Hepatocyte (in vitro differentiated cells): ENCODE measurements around the gene MCF2L2.

Experiments used
- EZH2 ChIP-seq: fragments of 200-600 bp; sonication (generic); IDR thresholded peaks from 2 replicates; pipeline ENCODE4 v1.6.1; 2016; ENCODE audit warnings: antibody characterized with exemption, mild to moderate bottlenecking, borderline replicate concordance
- TF ChIP-seq, protein P1 (sequence below): fragments of 200-600 bp; sonication (generic); IDR thresholded peaks from 2 replicates; pipeline ENCODE4 v1.5.1; 2016; ENCODE audit warnings: antibody characterized with exemption, mild to moderate bottlenecking; ENCODE audit not compliant: poor library complexity

GRCh38 chr3:183131735-183132134 is 296.7 kb downstream of the MCF2L2 start:
- TF ChIP-seq, protein P1, sequence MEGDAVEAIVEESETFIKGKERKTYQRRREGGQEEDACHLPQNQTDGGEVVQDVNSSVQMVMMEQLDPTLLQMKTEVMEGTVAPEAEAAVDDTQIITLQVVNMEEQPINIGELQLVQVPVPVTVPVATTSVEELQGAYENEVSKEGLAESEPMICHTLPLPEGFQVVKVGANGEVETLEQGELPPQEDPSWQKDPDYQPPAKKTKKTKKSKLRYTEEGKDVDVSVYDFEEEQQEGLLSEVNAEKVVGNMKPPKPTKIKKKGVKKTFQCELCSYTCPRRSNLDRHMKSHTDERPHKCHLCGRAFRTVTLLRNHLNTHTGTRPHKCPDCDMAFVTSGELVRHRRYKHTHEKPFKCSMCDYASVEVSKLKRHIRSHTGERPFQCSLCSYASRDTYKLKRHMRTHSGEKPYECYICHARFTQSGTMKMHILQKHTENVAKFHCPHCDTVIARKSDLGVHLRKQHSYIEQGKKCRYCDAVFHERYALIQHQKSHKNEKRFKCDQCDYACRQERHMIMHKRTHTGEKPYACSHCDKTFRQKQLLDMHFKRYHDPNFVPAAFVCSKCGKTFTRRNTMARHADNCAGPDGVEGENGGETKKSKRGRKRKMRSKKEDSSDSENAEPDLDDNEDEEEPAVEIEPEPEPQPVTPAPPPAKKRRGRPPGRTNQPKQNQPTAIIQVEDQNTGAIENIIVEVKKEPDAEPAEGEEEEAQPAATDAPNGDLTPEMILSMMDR, result no peak
- TF ChIP-seq EZH2, result no peak
